HepG2 (cell line): ENCODE results near the gene MARCHF9. TPM values are rescaled to one million over a fixed set of nuclear protein-coding genes. Genes with fewer than 3 reads are reported as not detected.

Experiments
- ADNP ChIP-seq: sonication (generic); formaldehyde crosslinking; IDR thresholded peaks from 2 replicates; pipeline ENCODE4 v1.4.0; 2020; ENCODE audit warnings: missing genetic modification reagents
- ATF7-NPFF ChIP-seq: sonication (generic); formaldehyde crosslinking; IDR thresholded peaks from 2 replicates; pipeline ENCODE4 v1.8.1; 2023; ENCODE audit warnings: mild to moderate bottlenecking, low read depth, missing genetic modification reagents, moderate library complexity
- CBX2 ChIP-seq, 2 experiments: fragments of 200-600 bp in 1 of 2; sonication (generic); formaldehyde crosslinking in 1 of 2; IDR thresholded peaks; 2 replicates each; pipeline versions ENCODE4 v1.7.0 to v1.8.1; 2018 to 2022; ENCODE audit warnings: low read depth in 2 of 2, low read length in 1 of 2, mild to moderate bottlenecking in 1 of 2, missing genetic modification reagents in 1 of 2
- FIP1L1 ChIP-seq: fragments of 200-400 bp; formaldehyde crosslinking; IDR thresholded peaks from 2 replicates; pipeline ENCODE4 v1.6.1; 2018; ENCODE audit warnings: low read depth, mild to moderate bottlenecking, low read length, moderate library complexity, borderline replicate concordance; ENCODE audit not compliant: insufficient read depth
- KLF15 ChIP-seq: sonication (generic); formaldehyde crosslinking; IDR thresholded peaks from 2 replicates; pipeline ENCODE4 v1.8.1; 2023; ENCODE audit warnings: borderline replicate concordance, mild to moderate bottlenecking, inconsistent platforms, missing genetic modification reagents, mixed read lengths
- PCBP1 ChIP-seq: fragments of 200-400 bp; formaldehyde crosslinking; IDR thresholded peaks from 2 replicates; pipeline ENCODE4 v1.6.1; 2017; ENCODE audit warnings: mild to moderate bottlenecking, low read depth, low read length, borderline replicate concordance
- REPIN1 ChIP-seq: sonication (generic); formaldehyde crosslinking; IDR thresholded peaks from 2 replicates; pipeline ENCODE4 v1.8.0; 2022; ENCODE audit warnings: missing genetic modification reagents, low read depth, mild to moderate bottlenecking, borderline replicate concordance
- SALL1 ChIP-seq: sonication (generic); formaldehyde crosslinking; IDR thresholded peaks from 2 replicates; pipeline ENCODE4 v1.8.0; 2022; ENCODE audit warnings: mild to moderate bottlenecking, missing genetic modification reagents
- SNAI1 ChIP-seq: sonication (generic); formaldehyde crosslinking; IDR thresholded peaks from 2 replicates; pipeline ENCODE4 v1.5.0; 2020; ENCODE audit warnings: mild to moderate bottlenecking, missing genetic modification reagents, borderline replicate concordance
- SNAPC2 ChIP-seq: sonication (generic); formaldehyde crosslinking; IDR thresholded peaks from 2 replicates; pipeline ENCODE4 v1.8.1; 2022; ENCODE audit warnings: mild to moderate bottlenecking, missing genetic modification reagents
- SPEN ChIP-seq: sonication (generic); formaldehyde crosslinking; IDR thresholded peaks from 2 replicates; pipeline ENCODE4 v1.5.1; 2020; ENCODE audit warnings: low read depth, mild to moderate bottlenecking, missing genetic modification reagents
- SSRP1 ChIP-seq: IDR thresholded peaks from 2 replicates; pipeline ENCODE4 v1.6.1; 2016; ENCODE audit warnings: control low read depth
- TCF12 ChIP-seq, 2 experiments: fragments of 450-650 bp in 1 of 2; sonication (generic) in 1 of 2; formaldehyde crosslinking in 1 of 2; IDR thresholded peaks; 2 replicates each; pipeline versions ENCODE4 v1.6.1 to v1.8.0; 2017 to 2022; ENCODE audit warnings: antibody characterized with exemption in 1 of 2, mild to moderate bottlenecking in 1 of 2, missing genetic modification reagents in 1 of 2, moderate library complexity in 1 of 2
- TIGD3 ChIP-seq: sonication (generic); formaldehyde crosslinking; IDR thresholded peaks from 2 replicates; pipeline ENCODE4 v1.5.1; 2020; ENCODE audit warnings: mild to moderate bottlenecking, missing genetic modification reagents, borderline replicate concordance
- ZNF121 ChIP-seq: sonication (generic); formaldehyde crosslinking; IDR thresholded peaks from 2 replicates; pipeline ENCODE4 v1.5.0; 2020; ENCODE audit warnings: mild to moderate bottlenecking, missing genetic modification reagents
- ZNF138 ChIP-seq: sonication (generic); formaldehyde crosslinking; IDR thresholded peaks from 2 replicates; pipeline ENCODE4 v1.5.0; 2020; ENCODE audit warnings: mild to moderate bottlenecking, low read depth, missing genetic modification reagents
- ZNF225 ChIP-seq: sonication (generic); formaldehyde crosslinking; IDR thresholded peaks from 2 replicates; pipeline ENCODE4 v1.4.0; 2020; ENCODE audit warnings: mild to moderate bottlenecking, missing genetic modification reagents
- ZNF24 ChIP-seq: fragments of 450-650 bp; IDR thresholded peaks from 2 replicates; pipeline ENCODE4 v1.6.1; 2017; ENCODE audit warnings: antibody characterized with exemption, mild to moderate bottlenecking
- ZNF383 ChIP-seq: sonication (generic); formaldehyde crosslinking; IDR thresholded peaks from 2 replicates; pipeline ENCODE4 v1.4.0; 2020; ENCODE audit warnings: missing genetic modification reagents, mild to moderate bottlenecking, borderline replicate concordance
- ZNF496 ChIP-seq: sonication (generic); formaldehyde crosslinking; IDR thresholded peaks from 2 replicates; pipeline ENCODE4 v1.8.1; 2023; ENCODE audit warnings: mild to moderate bottlenecking, moderate library complexity, missing genetic modification reagents; ENCODE audit not compliant: insufficient replicate concordance
- ZNF572 ChIP-seq: sonication (generic); formaldehyde crosslinking; IDR thresholded peaks from 2 replicates; pipeline ENCODE4 v1.5.1; 2020; ENCODE audit warnings: mild to moderate bottlenecking, missing genetic modification reagents
- ZNF75D ChIP-seq: sonication (generic); formaldehyde crosslinking; IDR thresholded peaks from 2 replicates; pipeline ENCODE4 v1.8.1; 2023; ENCODE audit warnings: missing genetic modification reagents, mild to moderate bottlenecking, borderline replicate concordance
- ZNF775 ChIP-seq: sonication (generic); formaldehyde crosslinking; IDR thresholded peaks from 2 replicates; pipeline ENCODE4 v1.4.0; 2020; ENCODE audit warnings: missing genetic modification reagents, mild to moderate bottlenecking, moderate library complexity, borderline replicate concordance
- ZNF781 ChIP-seq: sonication (generic); formaldehyde crosslinking; IDR thresholded peaks from 2 replicates; pipeline ENCODE4 v1.5.1; 2020; ENCODE audit warnings: borderline replicate concordance, mild to moderate bottlenecking, missing genetic modification reagents; ENCODE audit errors: not compliant biosample characterization
- polyA plus RNA-seq, 8 experiments: library from polyadenylated mRNA; depleted of rRNA in 3 of 8; stranded (reverse) in 7 of 8; unstranded in 1 of 8; fragments of >200 nt; fragmentation: Illumina TruSeq in 4 of 8; extraction: Trizol in 4 of 8; gene quantifications; 2 replicates each; pipeline versions ENCODE4 v1.2.1 to v1.2.3, GENCODE V29; 2011 to 2016; ENCODE audit warnings: low read depth in 4 of 8, missing spikeins in 1 of 8, mixed read lengths in 1 of 8; ENCODE audit not compliant: insufficient read depth in 1 of 8
- total RNA-seq, 5 experiments: library from RNA; depleted of rRNA; stranded (reverse); fragments of >200 nt; fragmentation: Illumina TruSeq; extraction: Trizol; gene quantifications; 2 replicates each; pipeline ENCODE4 v1.2.3, GENCODE V29; 2016; ENCODE audit warnings: low read depth in 1 of 5
- TF ChIP-seq, protein P1 (sequence below): IDR thresholded peaks from 2 replicates; pipeline ENCODE4 v1.6.1; 2016; ENCODE audit warnings: mild to moderate bottlenecking, missing biosample characterization, missing genetic modification reagents
- TF ChIP-seq, protein P2 (sequence below): sonication (generic); formaldehyde crosslinking; IDR thresholded peaks from 2 replicates; pipeline ENCODE4 v1.8.0; 2022; ENCODE audit warnings: mild to moderate bottlenecking, missing genetic modification reagents; ENCODE audit not compliant: insufficient replicate concordance

MARCHF9 gene
- total and polyA plus RNA-seq, 2 of the 13 experiments (the other 11 are each of a cell fraction or from before 2014, with no cell fraction given): 5.7 to 9.6 TPM

GRCh38 chr12:57744777-57745484 is 10.0 kb upstream of the MARCHF9 start, which contains the start of gene TSPAN31 (continued):
- TF ChIP-seq TIGD3 (CRISPR knock-in tag) (no peak), ZNF572 (CRISPR knock-in tag) (no peak), ZNF383 (CRISPR knock-in tag) (no peak), SPEN (CRISPR knock-in tag) (no peak), ZNF496 (no peak), ZNF138 (CRISPR knock-in tag) (no peak), SSRP1 (CRISPR knock-in tag) (no peak; the same call in 1 of the 2 replicates), SNAI1 (CRISPR knock-in tag) (no peak), ATF7-NPFF (CRISPR knock-in tag) (no peak), ZNF121 (CRISPR knock-in tag) (no peak), FIP1L1 (no peak), REPIN1 (CRISPR knock-in tag) (no peak; the same call in 1 of the 2 replicates), SNAPC2 (CRISPR knock-in tag) (no peak), ZNF75D (no peak), ZNF781 (CRISPR knock-in tag) (no peak), ADNP (CRISPR knock-in tag) (no peak), SALL1 (CRISPR knock-in tag) (0 out of 2 replicates have a peak, but pooled peaks have one; percentile 40), ZNF225 (CRISPR knock-in tag) (no peak), PCBP1 (0 out of 2 replicates have a peak, but pooled peaks have one; percentile 27), TCF12 (IDR thresholded peaks at IDR 0.05) (no peak), TCF12 (CRISPR knock-in tag; IDR thresholded peaks at IDR 0.05) (no peak), ZNF24 (no peak), ZNF775 (CRISPR knock-in tag) (no peak), KLF15 (CRISPR knock-in tag) (no peak), CBX2 (IDR thresholded peaks at IDR 0.05; ENCODE audit: low read depth, low read length) (no peak), CBX2 (CRISPR knock-in tag; IDR thresholded peaks at IDR 0.05; ENCODE audit: low read depth) (no peak)
- TF ChIP-seq, protein P1, sequence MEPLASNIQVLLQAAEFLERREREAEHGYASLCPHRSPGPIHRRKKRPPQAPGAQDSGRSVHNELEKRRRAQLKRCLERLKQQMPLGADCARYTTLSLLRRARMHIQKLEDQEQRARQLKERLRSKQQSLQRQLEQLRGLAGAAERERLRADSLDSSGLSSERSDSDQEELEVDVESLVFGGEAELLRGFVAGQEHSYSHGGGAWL: no peak
- TF ChIP-seq, protein P2, sequence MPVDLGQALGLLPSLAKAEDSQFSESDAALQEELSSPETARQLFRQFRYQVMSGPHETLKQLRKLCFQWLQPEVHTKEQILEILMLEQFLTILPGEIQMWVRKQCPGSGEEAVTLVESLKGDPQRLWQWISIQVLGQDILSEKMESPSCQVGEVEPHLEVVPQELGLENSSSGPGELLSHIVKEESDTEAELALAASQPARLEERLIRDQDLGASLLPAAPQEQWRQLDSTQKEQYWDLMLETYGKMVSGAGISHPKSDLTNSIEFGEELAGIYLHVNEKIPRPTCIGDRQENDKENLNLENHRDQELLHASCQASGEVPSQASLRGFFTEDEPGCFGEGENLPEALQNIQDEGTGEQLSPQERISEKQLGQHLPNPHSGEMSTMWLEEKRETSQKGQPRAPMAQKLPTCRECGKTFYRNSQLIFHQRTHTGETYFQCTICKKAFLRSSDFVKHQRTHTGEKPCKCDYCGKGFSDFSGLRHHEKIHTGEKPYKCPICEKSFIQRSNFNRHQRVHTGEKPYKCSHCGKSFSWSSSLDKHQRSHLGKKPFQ: peak; percentile 78
